ENCODE measurements around the gene BIRC5.

The BIRC5 gene

GRCh38 chr17:78249074-78249817, 35.2 kb downstream of the BIRC5 start:
- no peak overlapping the region for H3K4me3 ChIP-seq (ENCODE audit: control insufficient read depth, low read depth, low read length)
- TF ChIP-seq, protein P1, sequence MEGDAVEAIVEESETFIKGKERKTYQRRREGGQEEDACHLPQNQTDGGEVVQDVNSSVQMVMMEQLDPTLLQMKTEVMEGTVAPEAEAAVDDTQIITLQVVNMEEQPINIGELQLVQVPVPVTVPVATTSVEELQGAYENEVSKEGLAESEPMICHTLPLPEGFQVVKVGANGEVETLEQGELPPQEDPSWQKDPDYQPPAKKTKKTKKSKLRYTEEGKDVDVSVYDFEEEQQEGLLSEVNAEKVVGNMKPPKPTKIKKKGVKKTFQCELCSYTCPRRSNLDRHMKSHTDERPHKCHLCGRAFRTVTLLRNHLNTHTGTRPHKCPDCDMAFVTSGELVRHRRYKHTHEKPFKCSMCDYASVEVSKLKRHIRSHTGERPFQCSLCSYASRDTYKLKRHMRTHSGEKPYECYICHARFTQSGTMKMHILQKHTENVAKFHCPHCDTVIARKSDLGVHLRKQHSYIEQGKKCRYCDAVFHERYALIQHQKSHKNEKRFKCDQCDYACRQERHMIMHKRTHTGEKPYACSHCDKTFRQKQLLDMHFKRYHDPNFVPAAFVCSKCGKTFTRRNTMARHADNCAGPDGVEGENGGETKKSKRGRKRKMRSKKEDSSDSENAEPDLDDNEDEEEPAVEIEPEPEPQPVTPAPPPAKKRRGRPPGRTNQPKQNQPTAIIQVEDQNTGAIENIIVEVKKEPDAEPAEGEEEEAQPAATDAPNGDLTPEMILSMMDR (conservative IDR thresholded peaks at IDR 0.05; ENCODE audit: control insufficient read depth, insufficient read depth, low read depth, low read length), result no peak
- no peak for DNase-seq (ENCODE audit: low read depth)

- no peak overlapping the region for H3K4me3 ChIP-seq (ENCODE audit: control insufficient read depth, low read depth, low read length)
- TF ChIP-seq, protein P1 (conservative IDR thresholded peaks at IDR 0.05; ENCODE audit: control insufficient read depth, insufficient read depth, low read depth, low read length), result no peak
- no peak for DNase-seq (ENCODE audit: low read depth)
Observed at GRCh38 chr17:78249818-78250806, 36.1 kb downstream of the BIRC5 start.

DNA sequence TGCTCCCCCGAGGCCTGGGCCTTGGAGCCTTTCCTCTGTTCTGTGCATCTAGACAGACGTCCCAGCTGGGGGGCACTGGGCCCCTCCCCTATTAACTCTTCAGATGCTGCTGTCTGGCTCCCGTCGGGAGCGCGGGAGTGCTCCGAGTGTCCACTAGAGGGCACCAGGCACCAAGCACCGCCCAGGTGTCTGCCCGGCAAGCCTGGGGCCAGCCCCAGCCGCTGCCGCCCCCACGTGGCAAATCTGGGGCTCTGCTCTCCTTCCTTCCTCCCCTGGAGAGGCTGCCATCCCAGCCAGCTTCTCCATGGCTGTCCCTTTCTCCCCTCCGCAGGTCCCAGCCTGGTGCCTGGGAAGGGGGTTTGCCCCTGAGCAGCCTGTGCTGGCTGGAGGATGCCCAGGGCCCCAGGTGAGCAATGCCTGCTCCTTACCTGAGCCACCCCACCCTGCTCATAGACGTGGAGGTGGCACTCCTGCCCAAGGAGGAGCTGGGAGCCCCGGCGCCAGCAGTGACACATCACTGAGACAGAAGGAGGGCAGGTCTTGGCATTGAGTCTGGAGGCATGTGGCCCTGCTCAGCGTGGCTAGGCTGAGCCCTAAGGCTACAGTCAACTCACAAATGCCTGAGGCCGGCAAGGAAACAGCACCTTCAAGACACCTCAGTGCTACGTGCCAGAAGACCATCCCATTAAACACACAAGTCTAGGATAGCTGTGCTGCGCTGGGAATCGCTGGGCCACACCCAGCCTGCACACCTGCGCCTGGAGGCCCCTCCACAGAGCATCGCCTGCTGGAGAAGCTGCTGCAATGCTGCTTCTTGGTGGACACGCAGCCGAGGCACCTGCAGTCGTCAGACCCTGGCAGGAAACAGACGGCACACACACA, 37.1 kb downstream of the BIRC5 start:
- TF ChIP-seq, protein P1 (conservative IDR thresholded peaks at IDR 0.05; ENCODE audit: control insufficient read depth, insufficient read depth, low read depth, low read length), result peak; percentile 92
- DNase-seq (ENCODE audit: low read depth), result peak; percentile 77

GRCh38 chr17:78251773-78252103, 37.7 kb downstream of the BIRC5 start:
- TF ChIP-seq, protein P1 (conservative IDR thresholded peaks at IDR 0.05; ENCODE audit: control insufficient read depth, insufficient read depth, low read depth, low read length), result no peak
- no peak for DNase-seq (ENCODE audit: low read depth)
- H3K4me3 ChIP-seq (ENCODE audit: control insufficient read depth, low read depth, low read length), result no peak overlapping the region

More for the DNA sequence above, 37.1 kb downstream of the BIRC5 start:
- no peak overlapping the region for H3K4me3 ChIP-seq (ENCODE audit: control insufficient read depth, low read depth, low read length)

- TF ChIP-seq, protein P1 (conservative IDR thresholded peaks at IDR 0.05; ENCODE audit: control insufficient read depth, insufficient read depth, low read depth, low read length), result no peak
- DNase-seq (ENCODE audit: low read depth), result no peak
- H3K4me3 ChIP-seq (ENCODE audit: control insufficient read depth, low read depth, low read length), result no peak overlapping the region
Observed at GRCh38 chr17:78252111-78252634, 38.1 kb downstream of the BIRC5 start.

All from fibroblast of mammary gland (primary cell).